HCT116 (cell line): ENCODE measurements around the gene GATC. TPM values are rescaled to one million over a fixed set of nuclear protein-coding genes. Genes with fewer than 3 reads are reported as not detected.

Source experiments
- ATAC-seq: fragments of 200-7000 bp; cut with Tn5 transposase; 2 replicates; pipeline ENCODE4 v1.9.1; 2020; ENCODE audit warnings: mild to moderate bottlenecking, moderate library complexity
- BruUV-seq: library from RNA; stranded (reverse); fragments of 400-500 nt; replicated peaks from 2 replicates; lab custom pipeline; 2021; lab: Mats Ljungman, UMichigan
- CTCF ChIA-PET: fragments of 300-600 bp; sonication (Branson Sonifier 250); formaldehyde crosslinking; loops from one replicate; lab custom pipeline; 2021; ENCODE audit warnings: antibody characterized with exemption; lab: Charles Lee
- POLR2A ChIA-PET: fragments of 300-600, 350-600 bp; sonication (Branson Sonifier 250); formaldehyde crosslinking; loops from one replicate; lab custom pipeline; 2021; ENCODE audit warnings: antibody characterized with exemption; lab: Charles Lee
- RAD21 ChIA-PET, 2 experiments: fragments of 300-600 bp; sonication (Branson Sonifier 250); formaldehyde crosslinking; loops; one replicate each; lab custom pipeline; 2023; ENCODE audit warnings: low total read pairs in 2 of 2; ENCODE audit not compliant: uncharacterized antibody in 2 of 2, unreplicated experiment in 2 of 2, low non-redundant PET in 1 of 2; lab: Charles Lee
- DNase-seq: peaks from one replicate; pipeline ENCODE4 v3.0.0-alpha.2; 2010; ENCODE audit warnings: low read depth, low spot score
- H2AFZ ChIP-seq: fragments of 200-600 bp; shearing (Covaris generic), sonication (generic); 2 replicates; pipeline ENCODE4 v1.6.1; 2017; ENCODE audit warnings: low read depth, mixed run types, mixed read lengths, antibody characterized with exemption, low read length; ENCODE audit not compliant: poor library complexity, severe bottlenecking
- H3K27ac ChIP-seq: 2 replicates; pipeline ENCODE4 v1.5.1; 2012; ENCODE audit warnings: low read depth, low read length
- H3K27me3 ChIP-seq: fragments of 200-600 bp; sonication (generic); 2 replicates; pipeline ENCODE4 v1.6.1; 2016; ENCODE audit warnings: mixed run types, low read length, mixed read lengths; ENCODE audit not compliant: insufficient read depth
- H3K36me3 ChIP-seq, 2 experiments: fragments of 200-500 bp in 1 of 2; fragments of 200-600 bp in 1 of 2; sonication (Bioruptor generic) in 1 of 2; sonication (generic) in 1 of 2; 2 replicates each; pipeline versions ENCODE4 v1.5.1 to v1.6.1; 2014 to 2016; ENCODE audit warnings: low read length in 2 of 2, inconsistent platforms in 1 of 2, mixed read lengths in 1 of 2, mixed run types in 1 of 2; ENCODE audit not compliant: insufficient read depth in 2 of 2, control insufficient read depth in 1 of 2
- H3K4me1 ChIP-seq, 2 experiments: fragments of 200-600 bp in 1 of 2; sonication (generic) in 1 of 2; 2 replicates each; pipeline versions ENCODE4 v1.5.1 to v1.6.1; 2012 to 2017; ENCODE audit warnings: low read length in 2 of 2, inconsistent platforms in 1 of 2, mild to moderate bottlenecking in 1 of 2, mixed read lengths in 1 of 2, mixed run types in 1 of 2, moderate library complexity in 1 of 2; ENCODE audit not compliant: insufficient read depth in 2 of 2, control insufficient read depth in 1 of 2
- H3K4me2 ChIP-seq: fragments of 200-600 bp; sonication (generic); 2 replicates; pipeline ENCODE4 v1.6.1; 2017; ENCODE audit warnings: mixed run types, low read length, mixed read lengths
- H3K4me3 ChIP-seq, 2 experiments: fragments of 200-600 bp in 1 of 2; sonication (generic) in 1 of 2; replicated peaks in 1 of 2; 2 replicates each; pipeline ENCODE4 v1.5.1; 2011 to 2016; ENCODE audit warnings: low read length in 2 of 2, control low read depth in 1 of 2, low read depth in 1 of 2, mild to moderate bottlenecking in 1 of 2, mixed read lengths in 1 of 2, mixed run types in 1 of 2
- H3K79me2 ChIP-seq: fragments of 200-600 bp; sonication (generic); 2 replicates; pipeline ENCODE4 v1.6.1; 2017; ENCODE audit warnings: mild to moderate bottlenecking, mixed run types, low read length, moderate library complexity, mixed read lengths; ENCODE audit not compliant: insufficient read depth
- H3K9ac ChIP-seq: fragments of 200-600 bp; sonication (generic); 2 replicates; pipeline ENCODE4 v1.6.1; 2016; ENCODE audit warnings: low read length, mixed read lengths
- H3K9me2 ChIP-seq: fragments of 200-600 bp; sonication (generic), shearing (Covaris generic); 2 replicates; pipeline ENCODE4 v1.6.1; 2017; ENCODE audit warnings: mixed run types, mild to moderate bottlenecking, moderate library complexity; ENCODE audit not compliant: insufficient read depth
- H3K9me3 ChIP-seq, 2 experiments: fragments of 200-500 bp in 1 of 2; fragments of 200-600 bp in 1 of 2; sonication (Bioruptor generic) in 1 of 2; sonication (generic) in 1 of 2; 2 replicates each; pipeline ENCODE4 v1.6.1; 2014 to 2017; ENCODE audit warnings: low read length in 2 of 2, mixed read lengths in 2 of 2, inconsistent platforms in 1 of 2, low read depth in 1 of 2, mild to moderate bottlenecking in 1 of 2, mixed run types in 1 of 2, moderate library complexity in 1 of 2; ENCODE audit not compliant: control insufficient read depth in 1 of 2, insufficient read depth in 1 of 2
- H4K20me1 ChIP-seq: fragments of 200-600 bp; sonication (generic), shearing (Covaris generic); 2 replicates; pipeline ENCODE4 v1.6.1; 2017; ENCODE audit warnings: mixed run types, mild to moderate bottlenecking, moderate library complexity; ENCODE audit not compliant: insufficient read depth
- ATF3 ChIP-seq: IDR thresholded peaks from 2 replicates; pipeline ENCODE4 v1.6.1; 2012
- ELF1 ChIP-seq: IDR thresholded peaks from 2 replicates; pipeline ENCODE4 v1.6.1; 2012; ENCODE audit warnings: low read depth, borderline replicate concordance
- EZH2 ChIP-seq: fragments of 200-600 bp; sonication (generic); IDR thresholded peaks from 2 replicates; pipeline ENCODE4 v1.6.1; 2017; ENCODE audit warnings: antibody characterized with exemption, mixed run types
- EZH2phosphoT487 ChIP-seq: fragments of 200-600 bp; IDR thresholded peaks from 2 replicates; pipeline ENCODE4 v1.6.1; 2018; ENCODE audit warnings: antibody characterized with exemption, borderline replicate concordance
- FOSL1 ChIP-seq: IDR thresholded peaks from 2 replicates; pipeline ENCODE4 v1.6.1; 2012; ENCODE audit warnings: low read depth
- ZBTB33 ChIP-seq: IDR thresholded peaks from 2 replicates; pipeline ENCODE4 v1.6.1; 2011; ENCODE audit warnings: mild to moderate bottlenecking, low read length, moderate library complexity; ENCODE audit not compliant: insufficient replicate concordance; ENCODE audit errors: extremely low read depth
- ZNF274 ChIP-seq: fragments of 200-500 bp; sonication (Bioruptor generic); IDR thresholded peaks from 2 replicates; pipeline ENCODE4 v1.6.1; 2014; ENCODE audit warnings: mild to moderate bottlenecking, low read depth, low read length, inconsistent platforms
- intact Hi-C: fragments of 100-400 bp; cut with micrococcal nuclease; formaldehyde crosslinking; loops from 2 replicates; pipeline ENCODE4 v1.10.0; 2022
- total RNA-seq: library from RNA; stranded (reverse); gene quantifications from one replicate; pipeline ENCODE4 v1.2.1, GENCODE V29; 2021; ENCODE audit not compliant: unreplicated experiment

GATC gene
- total RNA-seq, 1 experiment from 2014 or later = 48.7 TPM

GRCh38 chr12:120473807-120474615, 27.8 kb downstream of the GATC start:
- peaks cover 40 to 65% of the 10 kb centered on the region in 2 experiments for H3K4me1 ChIP-seq
- H3K4me3 ChIP-seq = peak overlapping the region; percentile 23 to 42; a peak in 3 of 4 replicates
- peaks cover 25% of the 10 kb centered on the region for H3K79me2 ChIP-seq
- ChIA-PET RAD21 (no interaction called here), CTCF (interaction anchor here (0.7 to 1.0 kb wide), 2 partner anchors 12 to 14 kb away, joined by 3 to 4 read pairs; no protein-coding TSS in a partner anchor), POLR2A (interaction anchor here (1.0 to 3.4 kb wide), 2 partner anchors 9 to 22 kb away, joined by 3 to 18 read pairs; partner anchors contain the start of gene DYNLL1)
- peak overlapping the region; percentile 38 for H3K27ac ChIP-seq
- no peaks in the 10 kb centered on the region for H4K20me1 ChIP-seq
- H3K9me2 ChIP-seq = no peaks in the 10 kb centered on the region
- H3K36me3 ChIP-seq = no peaks in the 10 kb centered on the region
- no peaks in the 10 kb centered on the region for H3K27me3 ChIP-seq
- H3K4me2 ChIP-seq = peak overlapping the region; percentile 91
- intact Hi-C loops = loop anchor here (1.0 kb wide), 1 partner anchor 21 kb away; no protein-coding TSS in a partner anchor
- H3K9ac ChIP-seq = peak overlapping the region; percentile 26; the same call in 1 of the 2 replicates
- DNase-seq (no peak), ATAC-seq (no peak)
- TF ChIP-seq ELF1 (no peak), ZNF274 (no peak), EZH2phosphoT487 (no peak), FOSL1 (no peak), ATF3 (no peak), EZH2 (no peak), ZBTB33 (no peak)
- H2AFZ ChIP-seq = no peak overlapping the region
- no TSS peak for BruUV-seq
- no peaks in the 10 kb centered on the region for H3K9me3 ChIP-seq
